ENCODE data around the gene UTS2R.
A peak's percentile ranks its signal among the peaks of the same experiment; 100 is the strongest.

The UTS2R gene

DNA sequence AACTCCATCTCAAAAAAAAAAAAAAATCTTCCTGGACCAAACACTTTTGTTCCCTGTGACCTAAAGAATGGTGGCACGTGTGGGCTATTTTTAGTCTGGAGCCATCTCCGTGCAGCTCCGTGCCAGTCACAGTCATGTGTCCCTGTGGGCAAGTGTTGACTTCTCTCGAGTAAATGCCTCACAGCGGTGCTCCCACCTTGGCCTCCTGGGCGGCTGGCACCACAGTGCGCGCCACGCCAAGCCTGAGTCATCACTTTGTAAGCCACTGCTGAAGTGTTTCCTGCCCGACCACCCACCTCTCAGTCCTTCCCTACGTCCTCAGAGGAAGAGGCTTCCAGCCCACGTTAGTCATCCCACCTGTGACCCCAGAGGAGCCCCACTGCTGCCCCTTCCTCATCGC, 35.7 kb downstream of the UTS2R start:
- Histone ChIP-seq H3K27me3 (ENCODE audit: insufficient read depth, low read length) (no peaks in the 10 kb centered on the region), H3K4me3 (ENCODE audit: low read depth, low read length) (peak overlapping the region; percentile 54), H3K18ac (ENCODE audit: low read length) (no peak overlapping the region), H3K79me2 (ENCODE audit: control insufficient read depth, insufficient read depth, low read length, poor library complexity) (no peaks in the 10 kb centered on the region), H3K4ac (ENCODE audit: low read depth, low read length) (no peak overlapping the region), H3K4me2 (ENCODE audit: low read length) (no peak overlapping the region), H3K9ac (ENCODE audit: low read length) (no peak overlapping the region), H4K8ac (ENCODE audit: low read depth, low read length) (no peak overlapping the region), H3K23ac (ENCODE audit: low read length) (no peak overlapping the region), H3K36me3 (ENCODE audit: control insufficient read depth in 1 of 2, insufficient read depth in 2 of 2, low read length in 2 of 2) (peaks cover 8 to 9% of the 10 kb centered on the region in 2 experiments), H2AK5ac (ENCODE audit: low read length) (no peak overlapping the region), H2BK12ac (ENCODE audit: low read length) (no peak overlapping the region), H2BK120ac (ENCODE audit: insufficient read depth, low read length, poor library complexity) (no peak overlapping the region), H4K12ac (ENCODE audit: low read depth, low read length) (no peak overlapping the region), H3K9me3 (ENCODE audit: insufficient read depth, low read depth, low read length) (no peaks in the 10 kb centered on the region), H3K14ac (ENCODE audit: low read length) (no peak overlapping the region), H2AFZ (ENCODE audit: insufficient read depth, low read length, poor library complexity) (no peak overlapping the region), H4K91ac (ENCODE audit: low read depth, low read length) (no peak overlapping the region), H3K4me1 (ENCODE audit: control insufficient read depth in 1 of 2, insufficient read depth in 2 of 2, low read length in 2 of 2) (no peaks in the 10 kb centered on the region), H2BK5ac (ENCODE audit: low read depth, low read length, poor library complexity) (no peak overlapping the region), H3K79me1 (ENCODE audit: low read length) (no peaks in the 10 kb centered on the region), H3K27ac (ENCODE audit: low read depth, low read length) (no peak overlapping the region)
- WGBS (ENCODE audit: extremely low coverage, insufficient coverage, insufficient read length) = no CpG with 5 or more reads among the region's 13 CpGs
- DNase-seq = no peak

DNA sequence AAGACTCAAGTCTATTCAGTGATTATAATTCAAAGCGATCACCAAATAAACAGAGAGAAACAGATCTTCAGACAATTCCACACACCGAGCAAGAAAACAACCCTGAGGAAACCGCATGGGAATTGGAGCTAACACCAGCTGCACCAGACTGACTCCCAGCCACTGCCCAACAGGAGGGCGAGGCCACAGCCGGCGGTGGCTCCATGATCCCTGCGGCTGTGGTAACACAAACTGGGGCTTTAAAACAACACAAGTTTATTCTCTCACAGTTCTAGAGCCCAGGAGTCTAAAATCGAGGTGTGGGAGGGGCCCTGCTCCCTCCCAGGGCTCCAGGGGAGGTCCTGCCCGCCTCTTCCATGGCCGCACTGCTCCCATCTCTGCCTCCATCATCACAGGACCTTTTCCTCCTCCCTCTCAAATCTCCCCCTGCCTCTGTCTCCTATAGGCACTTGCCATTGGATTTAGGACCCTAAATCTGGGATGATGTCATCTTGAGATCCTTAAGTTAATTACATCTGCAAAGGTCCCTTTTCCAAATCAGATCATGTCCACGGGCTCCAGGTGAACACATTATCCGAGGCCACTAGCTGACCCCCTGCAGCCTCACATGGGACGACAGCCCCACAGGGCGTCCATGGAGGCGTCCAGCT, 36.8 kb downstream of the UTS2R start:
- Histone ChIP-seq H3K79me2 (ENCODE audit: control insufficient read depth, insufficient read depth, low read length, poor library complexity) (no peaks in the 10 kb centered on the region), H2BK5ac (ENCODE audit: low read depth, low read length, poor library complexity) (no peak overlapping the region), H3K27ac (ENCODE audit: low read depth, low read length) (no peak overlapping the region), H3K36me3 (ENCODE audit: control insufficient read depth in 1 of 2, insufficient read depth in 2 of 2, low read length in 2 of 2) (peaks cover 5 to 8% of the 10 kb centered on the region in 2 experiments), H3K4ac (ENCODE audit: low read depth, low read length) (no peak overlapping the region), H2AK5ac (ENCODE audit: low read length) (no peak overlapping the region), H3K27me3 (ENCODE audit: insufficient read depth, low read length) (no peaks in the 10 kb centered on the region), H4K12ac (ENCODE audit: low read depth, low read length) (no peak overlapping the region), H3K9ac (ENCODE audit: low read length) (peak overlapping the region; percentile 37), H4K91ac (ENCODE audit: low read depth, low read length) (no peak overlapping the region), H2BK12ac (ENCODE audit: low read length) (no peak overlapping the region), H3K4me2 (ENCODE audit: low read length) (no peak overlapping the region), H3K18ac (ENCODE audit: low read length) (no peak overlapping the region), H3K9me3 (ENCODE audit: insufficient read depth, low read depth, low read length) (no peaks in the 10 kb centered on the region), H3K79me1 (ENCODE audit: low read length) (no peaks in the 10 kb centered on the region), H3K4me1 (ENCODE audit: control insufficient read depth in 1 of 2, insufficient read depth in 2 of 2, low read length in 2 of 2) (no peaks in the 10 kb centered on the region), H2BK120ac (ENCODE audit: insufficient read depth, low read length, poor library complexity) (no peak overlapping the region), H3K23ac (ENCODE audit: low read length) (no peak overlapping the region), H2AFZ (ENCODE audit: insufficient read depth, low read length, poor library complexity) (no peak overlapping the region), H3K4me3 (ENCODE audit: low read depth, low read length) (no peak overlapping the region), H3K14ac (ENCODE audit: low read length) (no peak overlapping the region), H4K8ac (ENCODE audit: low read depth, low read length) (no peak overlapping the region)
- no CpG with 5 or more reads among the region's 15 CpGs for WGBS (ENCODE audit: extremely low coverage, insufficient coverage, insufficient read length)
- DNase-seq = no peak

DNA sequence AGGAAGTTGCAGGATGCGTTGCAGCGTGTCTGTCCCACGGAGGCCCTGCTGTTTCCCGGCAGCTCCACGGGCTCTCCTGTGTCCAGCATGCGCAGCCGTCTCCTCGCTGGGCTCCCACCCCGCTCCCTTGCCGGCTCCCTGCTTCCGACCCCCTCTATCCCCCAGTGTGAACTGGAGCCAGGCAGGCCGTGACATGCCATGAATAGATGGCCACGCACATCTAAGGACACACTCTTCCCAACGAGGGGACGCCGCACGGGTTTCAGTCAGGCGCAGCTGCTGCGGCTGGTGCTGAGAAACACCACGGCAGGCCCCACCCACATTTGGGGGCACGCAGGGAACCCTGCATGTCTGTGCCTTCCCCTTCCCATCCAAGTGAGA, 37.4 kb downstream of the UTS2R start:
- H2BK5ac ChIP-seq (ENCODE audit: low read depth, low read length, poor library complexity) = no peak overlapping the region
- H3K23ac ChIP-seq (ENCODE audit: low read length) = no peak overlapping the region
- peaks cover 0 to 4% of the 10 kb centered on the region in 2 experiments for H3K36me3 ChIP-seq (ENCODE audit: control insufficient read depth in 1 of 2, insufficient read depth in 2 of 2, low read length in 2 of 2)
- H3K4ac ChIP-seq (ENCODE audit: low read depth, low read length) = no peak overlapping the region
- H4K8ac ChIP-seq (ENCODE audit: low read depth, low read length) = no peak overlapping the region
- H3K79me2 ChIP-seq (ENCODE audit: control insufficient read depth, insufficient read depth, low read length, poor library complexity) = no peaks in the 10 kb centered on the region
- no peak overlapping the region for H2AK5ac ChIP-seq (ENCODE audit: low read length)
- H3K27me3 ChIP-seq (ENCODE audit: insufficient read depth, low read length) = no peaks in the 10 kb centered on the region
- no peaks in the 10 kb centered on the region for H3K4me1 ChIP-seq (ENCODE audit: control insufficient read depth in 1 of 2, insufficient read depth in 2 of 2, low read length in 2 of 2)
- WGBS (ENCODE audit: extremely low coverage, insufficient coverage, insufficient read length) = no CpG with 5 or more reads among the region's 21 CpGs
- H3K4me2 ChIP-seq (ENCODE audit: low read length) = no peak overlapping the region
- no peak overlapping the region for H4K91ac ChIP-seq (ENCODE audit: low read depth, low read length)
- H4K12ac ChIP-seq (ENCODE audit: low read depth, low read length) = no peak overlapping the region
- no peak overlapping the region for H2BK12ac ChIP-seq (ENCODE audit: low read length)
- H2AFZ ChIP-seq (ENCODE audit: insufficient read depth, low read length, poor library complexity) = no peak overlapping the region
- no peaks in the 10 kb centered on the region for H3K9me3 ChIP-seq (ENCODE audit: insufficient read depth, low read depth, low read length)
- H3K18ac ChIP-seq (ENCODE audit: low read length) = no peak overlapping the region
- DNase-seq = no peak
- H3K9ac ChIP-seq (ENCODE audit: low read length) = peak overlapping the region; percentile 37
- no peak overlapping the region for H2BK120ac ChIP-seq (ENCODE audit: insufficient read depth, low read length, poor library complexity)
- no peaks in the 10 kb centered on the region for H3K79me1 ChIP-seq (ENCODE audit: low read length)
- H3K4me3 ChIP-seq (ENCODE audit: low read depth, low read length) = peak overlapping the region; percentile 18
- H3K14ac ChIP-seq (ENCODE audit: low read length) = no peak overlapping the region
- H3K27ac ChIP-seq (ENCODE audit: low read depth, low read length) = no peak overlapping the region

DNA sequence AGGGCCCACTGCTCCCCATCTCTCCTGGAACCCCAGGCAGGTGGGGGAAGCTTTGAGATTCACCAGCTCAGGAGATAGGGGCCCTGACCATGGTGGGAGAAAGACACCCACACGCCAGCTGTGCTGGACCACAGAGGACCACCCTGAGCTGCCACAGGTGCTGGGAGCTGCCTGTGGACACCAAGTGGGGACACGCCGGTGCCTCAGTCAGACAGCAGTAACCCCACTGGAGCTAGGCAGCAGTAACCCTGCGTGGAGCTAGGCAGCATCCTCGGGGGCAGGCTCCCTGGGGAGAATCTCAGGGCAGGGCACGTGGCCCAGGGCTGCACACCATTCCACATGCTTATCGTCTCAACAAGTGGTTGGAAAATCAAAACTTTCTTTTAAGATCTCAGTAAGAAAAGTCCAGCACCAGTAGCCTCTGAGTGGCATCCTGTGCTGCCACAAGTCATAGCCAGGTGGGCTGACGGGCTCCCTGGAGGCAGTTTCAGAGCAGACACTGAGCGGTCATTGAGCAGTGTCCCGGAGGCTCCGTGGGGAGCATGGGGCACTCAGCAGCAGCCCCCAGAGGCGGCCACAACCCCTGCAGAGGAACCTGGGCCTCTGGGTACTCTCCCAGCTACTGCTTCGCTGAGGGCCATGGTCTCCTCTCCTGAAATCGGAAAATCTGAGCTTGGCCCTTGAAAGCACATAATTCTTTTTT, 38.6 kb downstream of the UTS2R start:
- H3K18ac ChIP-seq (ENCODE audit: low read length) = no peak overlapping the region
- H3K36me3 ChIP-seq (ENCODE audit: control insufficient read depth in 1 of 2, insufficient read depth in 2 of 2, low read length in 2 of 2) = no peaks in the 10 kb centered on the region
- no peaks in the 10 kb centered on the region for H3K4me1 ChIP-seq (ENCODE audit: control insufficient read depth in 1 of 2, insufficient read depth in 2 of 2, low read length in 2 of 2)
- no CpG with 5 or more reads among the region's 14 CpGs for WGBS (ENCODE audit: extremely low coverage, insufficient coverage, insufficient read length)
- no peak overlapping the region for H2AFZ ChIP-seq (ENCODE audit: insufficient read depth, low read length, poor library complexity)
- no peak overlapping the region for H3K27ac ChIP-seq (ENCODE audit: low read depth, low read length)
- H3K4me3 ChIP-seq (ENCODE audit: low read depth, low read length) = no peak overlapping the region
- H3K79me2 ChIP-seq (ENCODE audit: control insufficient read depth, insufficient read depth, low read length, poor library complexity) = no peaks in the 10 kb centered on the region
- no peak overlapping the region for H2BK5ac ChIP-seq (ENCODE audit: low read depth, low read length, poor library complexity)
- no peak overlapping the region for H3K23ac ChIP-seq (ENCODE audit: low read length)
- no peaks in the 10 kb centered on the region for H3K79me1 ChIP-seq (ENCODE audit: low read length)
- H4K12ac ChIP-seq (ENCODE audit: low read depth, low read length) = no peak overlapping the region
- no peak overlapping the region for H4K91ac ChIP-seq (ENCODE audit: low read depth, low read length)
- no peak overlapping the region for H2BK120ac ChIP-seq (ENCODE audit: insufficient read depth, low read length, poor library complexity)
- H3K9ac ChIP-seq (ENCODE audit: low read length) = no peak overlapping the region
- H3K27me3 ChIP-seq (ENCODE audit: insufficient read depth, low read length) = no peaks in the 10 kb centered on the region
- no peak overlapping the region for H3K4me2 ChIP-seq (ENCODE audit: low read length)
- H3K9me3 ChIP-seq (ENCODE audit: insufficient read depth, low read depth, low read length) = no peaks in the 10 kb centered on the region
- H2BK12ac ChIP-seq (ENCODE audit: low read length) = no peak overlapping the region
- H2AK5ac ChIP-seq (ENCODE audit: low read length) = no peak overlapping the region
- no peak for DNase-seq
- no peak overlapping the region for H4K8ac ChIP-seq (ENCODE audit: low read depth, low read length)
- H3K4ac ChIP-seq (ENCODE audit: low read depth, low read length) = no peak overlapping the region
- no peak overlapping the region for H3K14ac ChIP-seq (ENCODE audit: low read length)
